DOHH2 (cell line): ENCODE measurements around the gene USP46.

Source experiments
- H3F3A ChIP-seq: fragments of 200-600 bp; sonication (generic), shearing (Covaris generic); 2 replicates; pipeline ENCODE4 v1.6.0; 2016; ENCODE audit warnings: antibody characterized with exemption, mild to moderate bottlenecking; ENCODE audit not compliant: control insufficient read depth, insufficient read depth
- H3K27ac ChIP-seq: fragments of 200-600 bp; sonication (generic); 2 replicates; pipeline ENCODE4 v1.5.1; 2014; ENCODE audit warnings: low read depth, mild to moderate bottlenecking, low read length, moderate library complexity
- H3K27me3 ChIP-seq: fragments of 200-600 bp; sonication (generic); 2 replicates; pipeline ENCODE4 v1.6.1; 2014; ENCODE audit warnings: mild to moderate bottlenecking, low read length, mixed read lengths; ENCODE audit not compliant: control insufficient read depth
- H3K36me3 ChIP-seq: fragments of 200-600 bp; sonication (generic); 2 replicates; pipeline ENCODE4 v1.6.1; 2014; ENCODE audit warnings: mild to moderate bottlenecking, low read length, moderate library complexity, mixed read lengths; ENCODE audit not compliant: control insufficient read depth
- H3K4me1 ChIP-seq: fragments of 200-600 bp; sonication (generic); 2 replicates; pipeline ENCODE4 v1.6.1; 2014; ENCODE audit warnings: mild to moderate bottlenecking, low read length, mixed read lengths; ENCODE audit not compliant: control insufficient read depth
- H3K4me2 ChIP-seq: fragments of 200-600 bp; sonication (generic); 2 replicates; pipeline ENCODE4 v1.6.0; 2014; ENCODE audit warnings: mild to moderate bottlenecking, low read length, moderate library complexity
- H3K4me3 ChIP-seq: fragments of 200-600 bp; sonication (generic); 2 replicates; pipeline ENCODE4 v1.5.1; 2014; ENCODE audit warnings: mild to moderate bottlenecking, low read length, mixed read lengths
- H3K79me2 ChIP-seq: fragments of 200-600 bp; sonication (generic); 2 replicates; pipeline ENCODE4 v1.6.1; 2014; ENCODE audit warnings: mild to moderate bottlenecking, low read length, mixed read lengths; ENCODE audit not compliant: control insufficient read depth
- H3K9me2 ChIP-seq: fragments of 200-600 bp; sonication (generic); replicated peaks from 2 replicates; pipeline ENCODE4 v1.6.1; 2014; ENCODE audit warnings: mild to moderate bottlenecking, low read length, mixed read lengths; ENCODE audit not compliant: control insufficient read depth
- H3K9me3 ChIP-seq: fragments of 200-600 bp; sonication (generic); 2 replicates; pipeline ENCODE4 v1.6.1; 2014; ENCODE audit warnings: antibody characterized with exemption, low read length, mixed read lengths; ENCODE audit not compliant: control insufficient read depth, insufficient read depth
- H4K20me1 ChIP-seq: fragments of 200-600 bp; sonication (generic); 2 replicates; pipeline ENCODE4 v1.6.0; 2014; ENCODE audit warnings: low read depth, mild to moderate bottlenecking, antibody characterized with exemption, low read length, moderate library complexity; ENCODE audit not compliant: control insufficient read depth, insufficient read depth
- EZH2phosphoT487 ChIP-seq: fragments of 200-600 bp; sonication (generic); IDR thresholded peaks from 2 replicates; pipeline ENCODE4 v1.6.1; 2017; ENCODE audit warnings: borderline replicate concordance, mild to moderate bottlenecking, antibody characterized with exemption, low read length, moderate library complexity, mixed read lengths
- TF ChIP-seq, protein P1 (sequence below): fragments of 200-600 bp; sonication (generic); IDR thresholded peaks from one replicate; pipeline ENCODE4 v1.5.1; 2014; ENCODE audit warnings: antibody characterized with exemption, mild to moderate bottlenecking, low read depth, low read length; ENCODE audit not compliant: poor library complexity, severe bottlenecking

Gene USP46

DNA sequence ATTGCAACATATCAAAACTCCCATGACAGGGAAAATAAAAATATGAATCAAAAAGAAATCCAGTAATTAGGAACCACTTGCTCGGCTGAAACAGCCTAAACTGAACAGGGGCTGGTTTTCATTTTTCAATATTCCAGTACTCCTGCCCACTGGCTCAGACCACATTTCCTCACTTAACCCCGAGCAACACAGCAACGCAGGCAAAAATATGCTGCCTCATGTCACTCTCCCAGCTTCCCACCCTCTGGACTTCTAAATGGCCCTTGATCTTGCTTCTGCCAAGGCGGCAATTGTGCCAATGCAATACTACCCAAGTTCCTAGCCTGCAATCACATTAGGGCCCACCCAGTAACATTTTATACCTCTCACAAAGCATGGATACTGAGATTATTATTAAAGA is 30.6 kb downstream of the USP46 start:
- peaks cover 33% of the 10 kb centered on the region for H3K36me3 ChIP-seq
- H4K20me1 ChIP-seq, result no peaks in the 10 kb centered on the region
- H3K79me2 ChIP-seq, result peaks cover 14% of the 10 kb centered on the region
- H3F3A ChIP-seq, result no peaks in the 10 kb centered on the region
- no peaks in the 10 kb centered on the region for H3K27me3 ChIP-seq
- no peak overlapping the region for H3K4me3 ChIP-seq
- no peaks in the 10 kb centered on the region for H3K9me2 ChIP-seq
- H3K4me1 ChIP-seq, result no peaks in the 10 kb centered on the region
- no peak overlapping the region for H3K4me2 ChIP-seq
- H3K27ac ChIP-seq, result no peak overlapping the region
- TF ChIP-seq EZH2phosphoT487, result no peak
- TF ChIP-seq, protein P1, sequence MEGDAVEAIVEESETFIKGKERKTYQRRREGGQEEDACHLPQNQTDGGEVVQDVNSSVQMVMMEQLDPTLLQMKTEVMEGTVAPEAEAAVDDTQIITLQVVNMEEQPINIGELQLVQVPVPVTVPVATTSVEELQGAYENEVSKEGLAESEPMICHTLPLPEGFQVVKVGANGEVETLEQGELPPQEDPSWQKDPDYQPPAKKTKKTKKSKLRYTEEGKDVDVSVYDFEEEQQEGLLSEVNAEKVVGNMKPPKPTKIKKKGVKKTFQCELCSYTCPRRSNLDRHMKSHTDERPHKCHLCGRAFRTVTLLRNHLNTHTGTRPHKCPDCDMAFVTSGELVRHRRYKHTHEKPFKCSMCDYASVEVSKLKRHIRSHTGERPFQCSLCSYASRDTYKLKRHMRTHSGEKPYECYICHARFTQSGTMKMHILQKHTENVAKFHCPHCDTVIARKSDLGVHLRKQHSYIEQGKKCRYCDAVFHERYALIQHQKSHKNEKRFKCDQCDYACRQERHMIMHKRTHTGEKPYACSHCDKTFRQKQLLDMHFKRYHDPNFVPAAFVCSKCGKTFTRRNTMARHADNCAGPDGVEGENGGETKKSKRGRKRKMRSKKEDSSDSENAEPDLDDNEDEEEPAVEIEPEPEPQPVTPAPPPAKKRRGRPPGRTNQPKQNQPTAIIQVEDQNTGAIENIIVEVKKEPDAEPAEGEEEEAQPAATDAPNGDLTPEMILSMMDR, result no peak
- H3K9me3 ChIP-seq, result no peaks in the 10 kb centered on the region

DNA sequence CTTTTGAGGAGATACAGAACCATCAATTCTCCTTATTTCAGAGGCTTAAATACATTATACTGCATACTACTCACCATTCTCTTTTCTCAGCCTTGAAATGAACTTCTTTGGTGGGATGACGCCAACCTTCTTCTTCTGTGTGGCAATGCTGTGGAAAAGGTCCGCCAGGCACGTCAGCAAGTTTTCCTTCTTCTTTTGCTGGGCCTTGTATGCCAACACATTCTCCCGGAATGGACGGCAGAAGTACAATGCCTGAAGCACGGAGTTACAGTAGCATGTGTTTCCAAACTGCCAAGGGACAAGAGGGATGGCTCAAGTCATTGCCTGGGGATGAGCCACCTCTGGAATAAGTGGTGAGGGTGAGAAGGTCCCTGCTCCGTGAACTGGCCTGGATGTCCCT is 31.2 kb downstream of the USP46 start:
- no peak overlapping the region for H3K4me3 ChIP-seq
- H4K20me1 ChIP-seq, result no peaks in the 10 kb centered on the region
- H3K4me2 ChIP-seq, result no peak overlapping the region
- no peak for TF ChIP-seq EZH2phosphoT487
- TF ChIP-seq, protein P1, result no peak
- H3K9me3 ChIP-seq, result no peaks in the 10 kb centered on the region
- H3K9me2 ChIP-seq, result no peaks in the 10 kb centered on the region
- H3K4me1 ChIP-seq, result no peaks in the 10 kb centered on the region
- H3F3A ChIP-seq, result no peaks in the 10 kb centered on the region
- H3K27me3 ChIP-seq, result no peaks in the 10 kb centered on the region
- peaks cover 8% of the 10 kb centered on the region; the same call in 1 of the 2 replicates for H3K79me2 ChIP-seq
- H3K36me3 ChIP-seq, result peaks cover 35% of the 10 kb centered on the region
- no peak overlapping the region for H3K27ac ChIP-seq

DNA sequence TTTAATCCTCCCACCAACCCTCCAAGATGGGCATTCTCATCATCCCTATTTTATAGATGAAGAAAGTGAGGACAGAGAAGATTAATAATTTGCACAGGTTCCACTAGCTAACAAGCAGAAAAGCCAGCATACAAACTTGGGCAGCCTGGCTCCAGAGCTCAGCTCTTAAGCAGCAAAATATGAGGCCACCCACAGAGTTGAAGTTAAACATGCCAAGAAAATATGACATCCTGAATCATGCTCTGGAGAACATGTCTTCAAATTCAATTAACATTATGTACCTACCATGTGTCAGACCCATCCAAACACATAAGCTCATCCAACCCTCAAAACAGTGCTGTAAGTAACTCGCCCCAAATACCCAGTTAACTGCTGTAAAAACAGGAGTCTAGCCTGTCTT is 33.9 kb downstream of the USP46 start:
- H3K36me3 ChIP-seq, result peaks cover 43% of the 10 kb centered on the region
- peaks cover 4% of the 10 kb centered on the region; the same call in 1 of the 2 replicates for H3K79me2 ChIP-seq
- H3K4me3 ChIP-seq, result no peak overlapping the region
- no peaks in the 10 kb centered on the region for H3K4me1 ChIP-seq
- no peaks in the 10 kb centered on the region for H4K20me1 ChIP-seq
- H3K9me3 ChIP-seq, result no peaks in the 10 kb centered on the region
- H3K4me2 ChIP-seq, result no peak overlapping the region
- TF ChIP-seq EZH2phosphoT487, result no peak
- TF ChIP-seq, protein P1, result no peak
- H3F3A ChIP-seq, result no peaks in the 10 kb centered on the region
- H3K9me2 ChIP-seq, result no peaks in the 10 kb centered on the region
- no peak overlapping the region for H3K27ac ChIP-seq
- no peaks in the 10 kb centered on the region for H3K27me3 ChIP-seq
